Astrocyte of the spinal cord (primary cell): ENCODE data around the gene FLRT3.

Source experiments
- DNase-seq: peaks from one replicate; pipeline ENCODE4 v3.0.0; 2011; ENCODE audit warnings: low read depth, low spot score
- H3K4me3 ChIP-seq: 2 replicates; pipeline ENCODE4 v1.5.1; 2011; ENCODE audit warnings: low read depth, mild to moderate bottlenecking, low read length, moderate library complexity
- in situ Hi-C: cut with HindIII; loops from 2 replicates; pipeline ENCODE4 v1.10.0; 2017; ENCODE audit warnings: low sequenced_read_pairs
- TF ChIP-seq, protein P1 (sequence below): IDR thresholded peaks from 2 replicates; pipeline ENCODE4 v1.5.1; 2012; ENCODE audit warnings: low read depth, mild to moderate bottlenecking, low read length, inconsistent platforms

Gene FLRT3

DNA sequence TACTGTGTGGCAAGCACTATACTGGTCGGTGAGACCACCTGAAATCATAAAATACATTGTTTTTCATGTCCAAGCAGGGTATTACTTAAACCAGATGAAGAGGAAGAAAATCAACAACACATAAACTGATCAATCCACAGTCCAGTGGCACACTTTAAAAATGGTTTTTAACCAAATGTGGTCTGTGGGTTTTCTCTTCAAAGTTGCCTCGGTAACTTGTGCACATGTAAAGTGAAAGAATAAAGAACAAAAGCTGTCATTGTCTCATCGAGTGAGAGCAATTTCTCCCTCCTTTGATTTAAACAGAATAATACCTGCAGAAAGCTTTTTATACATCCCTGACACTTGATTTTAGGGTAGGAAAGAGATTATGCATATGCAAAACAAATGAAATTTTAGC is 3.7 kb downstream of the FLRT3 start:
- no peak for DNase-seq
- no peak overlapping the region for H3K4me3 ChIP-seq
- TF ChIP-seq, protein P1, sequence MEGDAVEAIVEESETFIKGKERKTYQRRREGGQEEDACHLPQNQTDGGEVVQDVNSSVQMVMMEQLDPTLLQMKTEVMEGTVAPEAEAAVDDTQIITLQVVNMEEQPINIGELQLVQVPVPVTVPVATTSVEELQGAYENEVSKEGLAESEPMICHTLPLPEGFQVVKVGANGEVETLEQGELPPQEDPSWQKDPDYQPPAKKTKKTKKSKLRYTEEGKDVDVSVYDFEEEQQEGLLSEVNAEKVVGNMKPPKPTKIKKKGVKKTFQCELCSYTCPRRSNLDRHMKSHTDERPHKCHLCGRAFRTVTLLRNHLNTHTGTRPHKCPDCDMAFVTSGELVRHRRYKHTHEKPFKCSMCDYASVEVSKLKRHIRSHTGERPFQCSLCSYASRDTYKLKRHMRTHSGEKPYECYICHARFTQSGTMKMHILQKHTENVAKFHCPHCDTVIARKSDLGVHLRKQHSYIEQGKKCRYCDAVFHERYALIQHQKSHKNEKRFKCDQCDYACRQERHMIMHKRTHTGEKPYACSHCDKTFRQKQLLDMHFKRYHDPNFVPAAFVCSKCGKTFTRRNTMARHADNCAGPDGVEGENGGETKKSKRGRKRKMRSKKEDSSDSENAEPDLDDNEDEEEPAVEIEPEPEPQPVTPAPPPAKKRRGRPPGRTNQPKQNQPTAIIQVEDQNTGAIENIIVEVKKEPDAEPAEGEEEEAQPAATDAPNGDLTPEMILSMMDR = no peak
- in situ Hi-C loops = no loop called here

DNA sequence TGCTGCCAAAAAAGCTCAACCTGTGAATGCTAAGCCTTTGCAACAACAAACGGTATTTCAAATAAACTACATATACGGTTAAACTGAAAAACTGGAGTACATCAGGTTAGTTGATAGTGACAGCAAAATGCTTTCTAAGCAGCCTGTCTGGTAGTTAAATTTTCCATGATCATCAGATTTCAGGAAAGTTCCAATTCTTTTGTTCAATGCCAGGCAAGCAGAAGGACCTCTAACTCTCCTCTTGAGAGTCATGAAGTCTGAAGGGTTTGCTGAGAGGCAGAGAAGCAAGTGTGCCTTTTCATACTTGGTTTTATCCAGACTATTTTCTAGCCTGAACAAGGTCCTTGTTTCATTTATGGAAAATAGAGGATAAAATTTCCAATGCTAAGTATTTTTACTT is 4.5 kb downstream of the FLRT3 start:
- in situ Hi-C loops = no loop called here
- DNase-seq = no peak
- H3K4me3 ChIP-seq = no peak overlapping the region
- TF ChIP-seq, protein P1 = no peak

DNA sequence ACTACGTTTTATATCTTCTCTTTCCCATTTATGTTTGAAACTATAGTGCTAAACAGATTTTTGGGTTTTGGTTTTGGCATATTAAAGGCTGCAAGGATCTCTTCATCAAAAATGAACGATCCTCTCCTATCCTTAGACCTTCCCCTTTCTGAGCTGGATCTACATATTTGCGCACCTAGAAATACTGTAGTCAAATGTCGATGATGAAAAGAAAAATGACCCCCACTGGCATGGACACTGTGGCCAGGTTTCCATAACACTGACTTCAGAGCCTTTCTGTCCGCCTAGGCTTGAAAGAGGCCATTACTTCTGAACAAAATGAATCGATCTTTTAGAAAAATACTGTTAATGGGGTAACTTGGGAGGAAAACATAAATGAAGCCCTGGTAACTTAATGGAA is 5.8 kb downstream of the FLRT3 start:
- H3K4me3 ChIP-seq = no peak overlapping the region
- in situ Hi-C loops = no loop called here
- TF ChIP-seq, protein P1 = no peak
- no peak for DNase-seq

DNA sequence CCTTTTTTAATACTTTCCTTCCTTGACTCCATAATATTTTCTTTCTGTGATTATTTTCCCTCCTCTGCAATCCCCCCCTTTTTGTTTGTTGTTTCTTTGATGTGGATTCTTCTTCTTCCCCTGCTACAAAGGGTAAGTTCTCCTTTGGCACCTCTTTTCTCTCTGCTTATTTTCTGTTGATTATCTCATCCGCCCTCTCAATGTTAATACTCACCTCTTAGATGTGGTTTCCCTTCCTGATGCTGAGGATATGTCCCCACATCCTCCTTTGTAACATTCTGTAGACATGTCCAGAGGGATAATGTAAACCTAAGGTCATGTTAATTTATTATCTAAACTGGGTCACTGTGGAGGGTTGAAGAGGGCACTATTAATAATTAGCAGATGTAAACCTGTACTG is 17.7 kb downstream of the FLRT3 start:
- no peak overlapping the region for H3K4me3 ChIP-seq
- in situ Hi-C loops = no loop called here
- DNase-seq = no peak
- TF ChIP-seq, protein P1 = no peak

DNA sequence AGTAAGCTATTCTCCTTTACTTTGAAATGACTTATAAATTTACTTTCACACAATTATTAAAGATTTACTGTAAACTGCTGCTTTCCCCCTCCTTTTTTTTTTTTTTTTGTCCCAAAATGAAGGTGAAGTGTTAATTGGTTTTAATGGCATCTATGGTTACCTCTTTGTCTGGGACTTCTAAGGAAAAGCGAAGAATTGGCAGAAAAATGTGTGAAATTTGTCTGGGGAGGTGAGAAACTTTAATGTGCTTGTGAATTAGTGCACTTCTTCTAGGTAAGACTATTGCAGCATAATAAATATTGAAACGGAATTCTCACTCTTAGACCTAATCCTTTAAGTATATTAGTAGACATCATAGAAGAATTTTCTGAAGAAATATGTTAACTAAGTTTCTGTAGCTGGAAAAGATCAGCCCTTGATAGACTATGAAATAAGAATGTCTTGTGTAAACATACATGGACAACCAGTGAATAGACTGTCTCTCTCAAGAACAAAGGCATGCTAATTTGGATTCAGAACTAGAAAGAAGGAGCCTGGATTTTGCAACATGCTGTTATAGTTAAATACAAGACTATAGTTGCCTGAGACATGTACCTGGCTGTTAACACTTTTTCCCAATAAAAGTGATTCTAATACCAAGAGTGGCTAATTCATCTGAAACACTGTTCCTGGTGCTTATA is 23.9 kb downstream of the FLRT3 start:
- no peak overlapping the region for H3K4me3 ChIP-seq
- TF ChIP-seq, protein P1 = no peak
- DNase-seq = no peak
- in situ Hi-C loops = no loop called here

DNA sequence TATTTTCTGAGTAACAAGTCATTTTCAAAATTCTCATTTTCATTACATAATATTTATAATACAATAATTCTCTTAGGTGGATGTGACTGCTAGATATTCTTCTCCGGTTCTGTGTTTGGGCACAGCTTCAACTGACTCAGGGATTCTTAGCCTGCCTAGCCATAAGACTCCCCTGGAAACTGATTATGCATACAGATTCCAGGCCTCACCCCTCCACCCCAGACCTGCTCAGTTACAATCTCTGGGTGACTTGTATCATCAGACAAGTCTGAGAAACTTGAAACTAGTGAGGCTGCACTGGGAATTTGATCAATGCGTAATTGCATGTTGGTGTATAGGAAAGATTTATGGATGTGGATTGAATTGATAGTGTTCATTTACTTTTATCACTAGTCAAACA is 25.4 kb downstream of the FLRT3 start:
- in situ Hi-C loops = no loop called here

More for the DNA sequence above, 25.4 kb downstream of the FLRT3 start:
- no peak overlapping the region for H3K4me3 ChIP-seq
- no peak for DNase-seq
- TF ChIP-seq, protein P1 = no peak
